ENCODE results near the gene HHAT.

GRCh38 chr1:210301615-210302000 is 27.1 kb upstream of the HHAT start:
- TF ChIP-seq CTCF (conservative IDR thresholded peaks at IDR 0.05; ENCODE audit: low read depth, low read length), result no peak
- no peak for TF ChIP-seq EZH2 (IDR thresholded peaks at IDR 0.05; ENCODE audit: borderline replicate concordance, low read depth, low read length, poor library complexity, severe bottlenecking)
